Ovary (tissue), 9 donors: Measurements from ENCODE around the gene TMEM134. TPM values are rescaled to one million over a fixed set of nuclear protein-coding genes. Genes with fewer than 3 reads are reported as not detected.

Experiments
- DNase-seq, 5 donors: peaks; one replicate each; pipeline ENCODE4 v3.0.0-alpha.2; 2019 to 2020
- H3K27ac ChIP-seq, 2 donors: fragments of 200-600 bp; one replicate each; pipeline versions ENCODE4 v1.5.1 to v1.8.0; 2019 to 2022
- H3K27me3 ChIP-seq: fragments of 200-600 bp; one replicate; pipeline ENCODE4 v1.8.0; 2022
- H3K36me3 ChIP-seq: fragments of 200-600 bp; sonication (generic); one replicate; pipeline ENCODE4 v1.5.1; 2019
- H3K4me1 ChIP-seq: one replicate; pipeline ENCODE4 v1.8.1; 2013; ENCODE audit warnings: mild to moderate bottlenecking, moderate library complexity; ENCODE audit not compliant: insufficient read depth
- H3K4me3 ChIP-seq: fragments of 200-600 bp; sonication (generic); one replicate; pipeline ENCODE4 v1.5.1; 2017
- H3K9me3 ChIP-seq, 2 donors: fragments of 200-600 bp in 1 of 2; sonication (generic) in 1 of 2; one replicate each; pipeline versions ENCODE4 v1.5.1 to v1.8.1; 2013 to 2019; ENCODE audit warnings: mild to moderate bottlenecking in 1 of 2, moderate library complexity in 1 of 2
- EP300 ChIP-seq: sonication (generic); formaldehyde crosslinking; IDR thresholded peaks from one replicate; pipeline ENCODE4 v1.6.1; 2017; ENCODE audit warnings: antibody characterized with exemption
- POLR2A ChIP-seq: fragments of 450-650 bp; IDR thresholded peaks from one replicate; pipeline ENCODE4 v1.6.1; 2017; ENCODE audit warnings: antibody characterized with exemption, mild to moderate bottlenecking, moderate library complexity
- WGBS, 3 donors: extraction: QIAGEN DNeasy Blood & Tissue Kit in 1 of 3; methylation state at CpG; one replicate each; pipeline versions ENCODE4 v1.1.5 to v1.1.7; 2013 to 2017; 5-methylcytosine and 5-hydroxymethylcytosine counted together
- intact Hi-C, 4 donors: fragments of 100-400 bp; cut with DNase I; formaldehyde crosslinking; loops; one replicate each; pipeline versions ENCODE4 v1.11.0 to v1.15.1; 2022 to 2023
- polyA plus RNA-seq, 2 donors: library from polyadenylated mRNA; stranded (reverse); fragments of 200-250 nt in 1 of 2; fragments of 350-450 nt in 1 of 2; fragmentation: Illumina TruSeq in 1 of 2; extraction: RNeasy Lipid Tissue Mini Kit (QIAGEN cat#74804) in 1 of 2; gene quantifications; one replicate each; pipeline ENCODE4 v1.2.3, GENCODE V29; 2013 to 2014
- total RNA-seq, 7 donors: library from RNA; depleted of rRNA in 2 of 7; stranded (reverse); fragments of >200 nt in 2 of 7; fragmentation: NEBNext Ultra II Directional in 3 of 7; extraction: Animal tissue kit (Norgen Biotek cat#: 25700) in 3 of 7; gene quantifications; one replicate each; pipeline versions ENCODE4 v1.1.0 to v1.2.4, GENCODE V29; 2016 to 2023
- TF ChIP-seq, protein P1 (sequence below), 3 donors: fragments of 450-650 bp in 2 of 3; fragments of 200-600 bp in 1 of 3; IDR thresholded peaks; one replicate each; pipeline versions ENCODE4 v1.5.1 to v1.8.0; 2016 to 2022; ENCODE audit warnings: antibody characterized with exemption in 3 of 3, mild to moderate bottlenecking in 1 of 3
- donor health status: DM: no; HTN: no; CAD: no; lungs with moderate emphysema.
- donor health status: DM: no; HTN: no; CAD: no.
- donor health status: Bipolar disorder and iron deficiency.
- donor health status: DM: yes; HTN: yes; CAD: no.
- donor health status: DM: no; HTN: no; CAD: no.
- donor health status: DM: yes; HTN: yes; CAD: no.

The TMEM134 gene
- total and polyA plus RNA-seq, 9 donors, result 2.7 to 69.8 (median 44.3) TPM

GRCh38 chr11:67498544-67498972 lies 29.5 kb upstream of the TMEM134 start:
- 85 to 91% (median 89%) methylated on average over 21 of the region's 21 CpGs for WGBS, 3 donors
- Histone ChIP-seq H3K4me3 (no peak overlapping the region), H3K9me3 (no peaks in the 10 kb centered on the region), H3K27ac (no peak overlapping the region), H3K36me3 (no peaks in the 10 kb centered on the region), H3K27me3 (no peaks in the 10 kb centered on the region), H3K4me1 (no peaks in the 10 kb centered on the region)
- TF ChIP-seq, protein P1, sequence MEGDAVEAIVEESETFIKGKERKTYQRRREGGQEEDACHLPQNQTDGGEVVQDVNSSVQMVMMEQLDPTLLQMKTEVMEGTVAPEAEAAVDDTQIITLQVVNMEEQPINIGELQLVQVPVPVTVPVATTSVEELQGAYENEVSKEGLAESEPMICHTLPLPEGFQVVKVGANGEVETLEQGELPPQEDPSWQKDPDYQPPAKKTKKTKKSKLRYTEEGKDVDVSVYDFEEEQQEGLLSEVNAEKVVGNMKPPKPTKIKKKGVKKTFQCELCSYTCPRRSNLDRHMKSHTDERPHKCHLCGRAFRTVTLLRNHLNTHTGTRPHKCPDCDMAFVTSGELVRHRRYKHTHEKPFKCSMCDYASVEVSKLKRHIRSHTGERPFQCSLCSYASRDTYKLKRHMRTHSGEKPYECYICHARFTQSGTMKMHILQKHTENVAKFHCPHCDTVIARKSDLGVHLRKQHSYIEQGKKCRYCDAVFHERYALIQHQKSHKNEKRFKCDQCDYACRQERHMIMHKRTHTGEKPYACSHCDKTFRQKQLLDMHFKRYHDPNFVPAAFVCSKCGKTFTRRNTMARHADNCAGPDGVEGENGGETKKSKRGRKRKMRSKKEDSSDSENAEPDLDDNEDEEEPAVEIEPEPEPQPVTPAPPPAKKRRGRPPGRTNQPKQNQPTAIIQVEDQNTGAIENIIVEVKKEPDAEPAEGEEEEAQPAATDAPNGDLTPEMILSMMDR (IDR thresholded peaks at IDR 0.05), result no peak
- TF ChIP-seq POLR2A (no peak), EP300 (no peak)
- no peak for DNase-seq
- intact Hi-C loops, result no loop called here

GRCh38 chr11:67497656-67498291 lies 28.7 kb upstream of the TMEM134 start:
- TF ChIP-seq POLR2A (no peak), EP300 (no peak)
- H3K27me3 ChIP-seq, result no peaks in the 10 kb centered on the region
- H3K36me3 ChIP-seq, result no peaks in the 10 kb centered on the region
- no peak overlapping the region for H3K27ac ChIP-seq
- intact Hi-C loops, result no loop called here
- no peak overlapping the region for H3K4me3 ChIP-seq
- H3K9me3 ChIP-seq, result no peaks in the 10 kb centered on the region
- H3K4me1 ChIP-seq, result no peaks in the 10 kb centered on the region
- WGBS, 3 donors, result 92 to 93% (median 93%) methylated on average over 21 of the region's 21 CpGs
- no peak for DNase-seq

DNA sequence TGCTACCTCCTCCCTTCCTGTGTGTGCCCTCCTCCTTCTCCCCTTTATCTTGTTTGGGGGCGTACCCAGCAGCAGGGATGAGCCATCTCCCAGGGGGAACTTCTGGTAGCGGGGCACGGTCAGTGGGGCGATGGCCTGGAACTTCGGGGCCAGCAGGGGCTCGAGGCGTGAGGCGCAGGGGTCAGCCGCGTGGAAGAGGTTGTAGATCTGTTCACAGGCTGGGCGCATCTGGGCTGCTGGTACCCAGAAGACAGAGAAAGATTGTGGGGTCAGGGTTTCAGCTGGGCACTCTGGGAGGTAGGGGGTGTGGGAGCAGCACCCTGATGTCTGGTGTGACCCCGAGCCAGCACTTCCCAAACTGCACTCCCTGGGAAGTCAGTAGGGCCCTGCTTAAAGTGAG lies 27.1 kb upstream of the TMEM134 start:
- Histone ChIP-seq H3K27me3 (no peaks in the 10 kb centered on the region), H3K27ac (no peak overlapping the region), H3K4me1 (no peaks in the 10 kb centered on the region), H3K36me3 (no peaks in the 10 kb centered on the region), H3K9me3 (no peaks in the 10 kb centered on the region), H3K4me3 (no peak overlapping the region)
- WGBS, 3 donors, result 82 to 94% (median 87%) methylated on average over 12 of the region's 12 CpGs
- intact Hi-C loops, result no loop called here
- no peak for DNase-seq
- TF ChIP-seq, protein P1 (IDR thresholded peaks at IDR 0.05), result no peak
- no peak for TF ChIP-seq POLR2A
- no peak for TF ChIP-seq EP300

DNA sequence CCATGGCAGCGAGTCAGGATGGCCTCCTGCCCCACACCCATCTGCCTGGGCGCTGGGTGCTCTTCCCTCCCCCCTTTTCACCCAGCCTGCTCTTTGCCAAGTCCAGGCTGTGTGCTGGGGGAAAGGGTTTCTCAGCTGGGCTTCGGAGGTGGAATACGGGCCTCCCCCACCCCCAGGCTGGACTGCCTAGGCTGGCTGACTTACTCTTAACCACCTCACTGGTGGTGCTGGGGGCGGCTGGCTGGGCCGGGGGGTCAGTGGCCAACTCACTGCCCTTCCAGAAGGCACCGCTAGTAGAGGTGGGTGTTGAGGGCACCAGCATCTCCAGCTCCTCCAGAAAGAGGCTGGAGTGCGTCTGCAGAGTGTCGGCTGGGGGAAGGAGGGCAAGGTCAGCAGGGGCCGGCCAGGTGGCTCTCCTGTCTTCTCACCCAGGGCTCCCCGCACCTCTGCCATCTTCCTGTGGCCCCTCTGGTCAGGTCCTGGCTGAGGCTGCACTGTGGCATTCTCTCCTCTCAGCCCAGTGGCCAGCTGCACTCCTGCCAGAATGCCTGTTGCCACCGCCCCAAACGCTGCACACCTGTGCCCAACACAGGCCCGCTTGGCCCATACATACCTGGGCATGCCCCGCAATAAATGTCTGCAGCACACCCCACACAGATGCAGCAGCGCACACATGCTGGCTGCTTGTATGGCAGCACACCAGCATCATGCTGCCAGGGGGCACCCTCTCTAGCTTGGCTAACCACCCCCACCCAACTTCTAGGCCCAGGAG lies 26.4 kb upstream of the TMEM134 start:
- no peak for DNase-seq
- WGBS, 3 donors, result 89 to 93% (median 92%) methylated on average over 16 of the region's 16 CpGs
- Histone ChIP-seq H3K4me3 (no peak overlapping the region), H3K27ac (no peak overlapping the region), H3K36me3 (no peaks in the 10 kb centered on the region), H3K4me1 (no peaks in the 10 kb centered on the region), H3K27me3 (no peaks in the 10 kb centered on the region), H3K9me3 (no peaks in the 10 kb centered on the region)
- intact Hi-C loops, result no loop called here
- TF ChIP-seq, protein P1 (IDR thresholded peaks at IDR 0.05), result no peak
- TF ChIP-seq POLR2A (no peak), EP300 (no peak)
